ENCODE data around the gene TGM3.

The TGM3 gene

DNA sequence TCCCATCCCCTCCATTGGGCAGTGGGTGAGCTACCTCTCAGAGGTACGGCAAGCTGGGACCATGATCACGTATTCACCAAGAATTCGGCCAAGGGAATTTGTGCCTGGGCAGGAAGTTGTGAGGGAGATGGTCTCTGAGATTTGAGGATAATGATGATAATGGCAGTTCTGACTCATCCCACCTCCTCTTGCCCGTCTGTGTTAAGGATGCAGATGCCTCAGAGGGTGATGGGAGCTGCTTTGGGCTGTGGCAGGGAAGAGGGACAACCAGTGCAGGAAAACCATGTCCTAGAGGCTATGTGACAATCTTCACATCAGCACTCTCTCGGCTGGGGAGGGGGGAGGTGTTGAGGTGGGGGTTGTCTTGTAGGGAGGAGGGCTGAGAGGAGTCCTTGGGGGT, 89.2 kb downstream of the TGM3 start:
- no peak overlapping the region for H3K9ac ChIP-seq (ENCODE audit: low read depth, low read length)
- H3K4me3 ChIP-seq (ENCODE audit: low read length), result no peak overlapping the region
- H3K27me3 ChIP-seq (ENCODE audit: control insufficient read depth, insufficient read depth, low read length), result peaks cover 3% of the 10 kb centered on the region
- H3K9me3 ChIP-seq (replicated peaks; ENCODE audit: low read length), result no peaks in the 10 kb centered on the region
- no peaks in the 10 kb centered on the region for H3K36me3 ChIP-seq (ENCODE audit: insufficient read depth, low read length)
- H3K4me2 ChIP-seq (ENCODE audit: low read length), result no peak overlapping the region
- H3K4me1 ChIP-seq (ENCODE audit: control insufficient read depth, insufficient read depth, low read length), result no peaks in the 10 kb centered on the region

DNA sequence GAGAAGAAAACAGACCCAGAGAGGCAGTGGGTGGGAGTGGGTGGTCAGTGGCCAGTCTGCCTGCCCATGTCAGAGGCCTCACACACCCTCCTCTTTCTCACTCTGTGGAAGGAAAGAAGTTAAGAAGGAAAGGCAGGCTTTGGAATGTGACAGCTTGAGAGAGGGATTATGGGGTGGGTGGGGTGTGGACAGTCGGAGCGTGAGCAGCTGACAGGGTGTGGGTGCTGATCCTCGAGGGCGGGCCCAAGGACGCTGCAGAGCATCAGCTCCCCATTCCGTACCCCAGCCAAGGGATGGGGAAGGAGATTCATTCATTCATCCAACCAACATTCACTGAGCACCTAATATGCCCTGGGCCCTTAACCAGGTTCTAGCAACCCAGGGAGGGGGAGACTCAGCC, 89.7 kb downstream of the TGM3 start:
- Histone ChIP-seq H3K4me3 (ENCODE audit: low read length) (no peak overlapping the region), H3K27me3 (ENCODE audit: control insufficient read depth, insufficient read depth, low read length) (peaks cover 3% of the 10 kb centered on the region)

DNA sequence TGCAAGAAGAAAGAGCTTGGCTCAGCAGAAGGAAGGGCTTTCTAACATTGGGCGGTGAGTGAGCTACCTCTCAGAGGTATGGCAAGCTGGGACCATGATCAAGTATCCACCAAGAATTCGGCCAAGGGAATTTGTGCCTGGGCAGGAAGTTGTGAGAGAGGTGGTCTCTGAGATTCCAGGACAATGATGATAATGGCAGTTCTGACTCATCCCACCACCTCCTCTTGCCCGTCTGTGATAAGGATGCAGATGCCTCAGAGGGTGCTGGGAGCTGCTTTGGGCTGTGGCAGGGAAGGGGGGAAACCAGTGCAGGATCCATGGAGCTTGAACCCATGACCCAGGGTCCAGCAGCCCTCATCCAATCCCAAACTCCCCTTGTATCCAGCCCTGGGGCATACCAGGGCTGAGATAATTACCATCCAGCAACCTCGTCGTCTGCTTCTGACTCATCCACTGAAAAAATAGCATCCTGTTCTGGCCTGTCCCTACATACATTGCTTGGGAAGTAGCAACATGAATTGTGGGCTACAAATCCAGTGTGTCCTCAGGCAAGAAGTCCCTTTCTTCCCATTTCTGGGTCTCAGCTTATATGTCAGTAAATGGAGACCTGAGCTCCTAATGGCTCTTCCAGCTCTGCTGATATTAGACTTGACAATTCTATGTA, 90.8 kb downstream of the TGM3 start:
- no peaks in the 10 kb centered on the region for H3K36me3 ChIP-seq (ENCODE audit: insufficient read depth, low read length)
- no peak overlapping the region for H3K4me3 ChIP-seq (ENCODE audit: low read length)
- H3K4me2 ChIP-seq (ENCODE audit: low read length), result no peak overlapping the region
- no peak overlapping the region for H3K9ac ChIP-seq (ENCODE audit: low read depth, low read length)
- H3K9me3 ChIP-seq (replicated peaks; ENCODE audit: low read length), result no peaks in the 10 kb centered on the region
- no peaks in the 10 kb centered on the region for H3K4me1 ChIP-seq (ENCODE audit: control insufficient read depth, insufficient read depth, low read length)
- H3K27me3 ChIP-seq (ENCODE audit: control insufficient read depth, insufficient read depth, low read length), result peaks cover 3% of the 10 kb centered on the region

More for the DNA sequence above, 89.7 kb downstream of the TGM3 start:
- Histone ChIP-seq H3K4me2 (ENCODE audit: low read length) (no peak overlapping the region), H3K4me1 (ENCODE audit: control insufficient read depth, insufficient read depth, low read length) (no peaks in the 10 kb centered on the region), H3K9me3 (replicated peaks; ENCODE audit: low read length) (no peaks in the 10 kb centered on the region), H3K36me3 (ENCODE audit: insufficient read depth, low read length) (no peaks in the 10 kb centered on the region), H3K9ac (ENCODE audit: low read depth, low read length) (no peak overlapping the region)

DNA sequence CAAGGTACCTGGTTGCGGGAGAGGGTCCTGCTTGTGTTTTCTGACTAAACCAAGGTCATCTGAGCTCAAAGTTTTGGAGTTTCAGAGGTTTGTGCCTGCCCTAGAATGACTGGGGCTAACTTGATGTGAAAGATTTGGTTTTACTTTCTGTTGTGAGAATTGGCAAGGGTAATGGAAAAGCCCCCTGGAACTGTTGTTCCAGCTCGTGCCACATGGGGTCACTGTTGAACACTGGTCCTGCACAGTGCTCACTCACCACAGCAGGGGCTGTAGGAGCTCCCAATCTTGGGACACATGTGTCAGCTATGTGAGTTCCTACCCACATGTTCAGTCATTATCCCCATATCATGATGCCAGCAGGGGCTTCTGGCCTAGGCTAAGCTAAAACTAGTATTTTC, 91.4 kb downstream of the TGM3 start:
- Histone ChIP-seq H3K4me1 (ENCODE audit: control insufficient read depth, insufficient read depth, low read length) (no peaks in the 10 kb centered on the region), H3K4me2 (ENCODE audit: low read length) (no peak overlapping the region), H3K27me3 (ENCODE audit: control insufficient read depth, insufficient read depth, low read length) (peaks cover 3% of the 10 kb centered on the region), H3K9me3 (replicated peaks; ENCODE audit: low read length) (no peaks in the 10 kb centered on the region), H3K36me3 (ENCODE audit: insufficient read depth, low read length) (no peaks in the 10 kb centered on the region), H3K4me3 (ENCODE audit: low read length) (no peak overlapping the region), H3K9ac (ENCODE audit: low read depth, low read length) (no peak overlapping the region)

DNA sequence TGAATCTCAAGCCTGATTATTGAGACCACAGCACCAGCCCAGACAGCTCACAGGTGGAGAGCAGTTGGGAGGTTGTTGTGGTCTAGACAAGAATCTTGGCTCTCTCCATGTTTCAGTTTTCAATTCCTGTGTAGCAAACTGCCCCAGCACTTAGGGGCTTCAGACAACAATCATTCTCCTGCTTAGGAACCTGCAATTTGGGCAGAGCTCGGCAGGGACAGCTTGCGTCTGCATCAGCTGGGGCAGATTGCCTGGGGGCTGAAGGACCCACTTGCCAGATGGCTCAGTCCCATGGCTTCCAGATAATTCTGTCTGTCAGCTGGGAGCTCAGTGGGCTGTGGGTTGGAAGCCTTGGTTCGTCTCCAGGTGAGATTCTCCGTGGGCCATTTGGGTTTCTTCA, 91.8 kb downstream of the TGM3 start:
- Histone ChIP-seq H3K27me3 (ENCODE audit: control insufficient read depth, insufficient read depth, low read length) (peaks cover 3% of the 10 kb centered on the region), H3K4me1 (ENCODE audit: control insufficient read depth, insufficient read depth, low read length) (no peaks in the 10 kb centered on the region), H3K9ac (ENCODE audit: low read depth, low read length) (no peak overlapping the region), H3K36me3 (ENCODE audit: insufficient read depth, low read length) (no peaks in the 10 kb centered on the region), H3K9me3 (replicated peaks; ENCODE audit: low read length) (no peaks in the 10 kb centered on the region), H3K4me2 (ENCODE audit: low read length) (no peak overlapping the region), H3K4me3 (ENCODE audit: low read length) (no peak overlapping the region)

Measured in skeletal muscle satellite cell (primary cell).